ENCODE results near the gene MDFIC.

Gene MDFIC

GRCh38 chr7:114916261-114916892 is 5.5 kb upstream of the MDFIC start:
- DNase-seq (ENCODE audit: low read depth, low spot score): no peak
- TF ChIP-seq SUZ12 (IDR thresholded peaks at IDR 0.05; ENCODE audit: extremely low read depth, insufficient read depth, insufficient read length): no peak
- Histone ChIP-seq H3K36me3 (ENCODE audit: insufficient read depth, insufficient read length, low read length) (no peaks in the 10 kb centered on the region), H3K9me3 (ENCODE audit: insufficient read depth, low read length) (no peaks in the 10 kb centered on the region), H3K4me1 (ENCODE audit: insufficient read depth, insufficient read length) (no peaks in the 10 kb centered on the region), H3K27me3 (ENCODE audit: insufficient read depth, insufficient read length) (peaks cover 3% of the 10 kb centered on the region), H3K4me3 (ENCODE audit: insufficient read length, low read depth) (no peak overlapping the region), H3K9ac (ENCODE audit: insufficient read length, low read depth) (no peak overlapping the region)

- Histone ChIP-seq H3K9ac (ENCODE audit: insufficient read length, low read depth) (no peak overlapping the region), H3K27me3 (ENCODE audit: insufficient read depth, insufficient read length) (peaks cover 5% of the 10 kb centered on the region), H3K4me1 (ENCODE audit: insufficient read depth, insufficient read length) (no peaks in the 10 kb centered on the region), H3K4me3 (ENCODE audit: insufficient read length, low read depth) (no peak overlapping the region), H3K9me3 (ENCODE audit: insufficient read depth, low read length) (no peaks in the 10 kb centered on the region), H3K36me3 (ENCODE audit: insufficient read depth, insufficient read length, low read length) (no peaks in the 10 kb centered on the region)
- DNase-seq (ENCODE audit: low read depth, low spot score): no peak
- TF ChIP-seq YY1 (IDR thresholded peaks at IDR 0.05; ENCODE audit: insufficient read depth, insufficient read length) (no peak), ZNF274 (IDR thresholded peaks at IDR 0.05; ENCODE audit: low read depth, low read length) (no peak), SUZ12 (IDR thresholded peaks at IDR 0.05; ENCODE audit: extremely low read depth, insufficient read depth, insufficient read length) (no peak)
These were observed 4.6 kb upstream of the MDFIC start for GRCh38 chr7:114917211-114917839.

- Histone ChIP-seq H3K27me3 (ENCODE audit: insufficient read depth, insufficient read length) (peaks cover 5% of the 10 kb centered on the region), H3K4me3 (ENCODE audit: insufficient read length, low read depth) (no peak overlapping the region), H3K4me1 (ENCODE audit: insufficient read depth, insufficient read length) (no peaks in the 10 kb centered on the region), H3K36me3 (ENCODE audit: insufficient read depth, insufficient read length, low read length) (no peaks in the 10 kb centered on the region), H3K9ac (ENCODE audit: insufficient read length, low read depth) (no peak overlapping the region), H3K9me3 (ENCODE audit: insufficient read depth, low read length) (no peaks in the 10 kb centered on the region)
- no peak for DNase-seq (ENCODE audit: low read depth, low spot score)
- TF ChIP-seq SUZ12 (IDR thresholded peaks at IDR 0.05; ENCODE audit: extremely low read depth, insufficient read depth, insufficient read length): no peak
- no peak for TF ChIP-seq YY1 (IDR thresholded peaks at IDR 0.05; ENCODE audit: insufficient read depth, insufficient read length)
- no peak for TF ChIP-seq ZNF274 (IDR thresholded peaks at IDR 0.05; ENCODE audit: low read depth, low read length)
These were observed 2.3 kb upstream of the MDFIC start for GRCh38 chr7:114919587-114919986.

GRCh38 chr7:114921631-114922025 is 266 bp upstream of the MDFIC start:
- DNase-seq (ENCODE audit: low read depth, low spot score): no peak
- Histone ChIP-seq H3K27me3 (ENCODE audit: insufficient read depth, insufficient read length) (peaks cover 5% of the 10 kb centered on the region), H3K9ac (ENCODE audit: insufficient read length, low read depth) (peak overlapping the region; percentile 71), H3K36me3 (ENCODE audit: insufficient read depth, insufficient read length, low read length) (peaks cover 2% of the 10 kb centered on the region), H3K4me3 (ENCODE audit: insufficient read length, low read depth) (peak overlapping the region; percentile 56), H3K9me3 (ENCODE audit: insufficient read depth, low read length) (no peaks in the 10 kb centered on the region), H3K4me1 (ENCODE audit: insufficient read depth, insufficient read length) (no peaks in the 10 kb centered on the region)
- TF ChIP-seq ZNF274 (IDR thresholded peaks at IDR 0.05; ENCODE audit: low read depth, low read length): no peak
- no peak for TF ChIP-seq YY1 (IDR thresholded peaks at IDR 0.05; ENCODE audit: insufficient read depth, insufficient read length)
- no peak for TF ChIP-seq SUZ12 (IDR thresholded peaks at IDR 0.05; ENCODE audit: extremely low read depth, insufficient read depth, insufficient read length)

- Histone ChIP-seq H3K9me3 (ENCODE audit: insufficient read depth, low read length) (no peaks in the 10 kb centered on the region), H3K9ac (ENCODE audit: insufficient read length, low read depth) (peak overlapping the region; percentile 71), H3K36me3 (ENCODE audit: insufficient read depth, insufficient read length, low read length) (peaks cover 2% of the 10 kb centered on the region), H3K4me3 (ENCODE audit: insufficient read length, low read depth) (peak overlapping the region; percentile 56), H3K27me3 (ENCODE audit: insufficient read depth, insufficient read length) (peaks cover 5% of the 10 kb centered on the region), H3K4me1 (ENCODE audit: insufficient read depth, insufficient read length) (no peaks in the 10 kb centered on the region)
- DNase-seq (ENCODE audit: low read depth, low spot score): no peak
- no peak for TF ChIP-seq YY1 (IDR thresholded peaks at IDR 0.05; ENCODE audit: insufficient read depth, insufficient read length)
- TF ChIP-seq ZNF274 (IDR thresholded peaks at IDR 0.05; ENCODE audit: low read depth, low read length): no peak
- TF ChIP-seq SUZ12 (IDR thresholded peaks at IDR 0.05; ENCODE audit: extremely low read depth, insufficient read depth, insufficient read length): no peak
These were observed 933 bp downstream of the MDFIC start for GRCh38 chr7:114922652-114923402.

GRCh38 chr7:114923403-114923713 is 1.5 kb downstream of the MDFIC start:
- DNase-seq (ENCODE audit: low read depth, low spot score): no peak
- Histone ChIP-seq H3K9me3 (ENCODE audit: insufficient read depth, low read length) (no peaks in the 10 kb centered on the region), H3K4me3 (ENCODE audit: insufficient read length, low read depth) (peak overlapping the region; percentile 56), H3K4me1 (ENCODE audit: insufficient read depth, insufficient read length) (no peaks in the 10 kb centered on the region), H3K9ac (ENCODE audit: insufficient read length, low read depth) (peak overlapping the region; percentile 71), H3K36me3 (ENCODE audit: insufficient read depth, insufficient read length, low read length) (peaks cover 2% of the 10 kb centered on the region), H3K27me3 (ENCODE audit: insufficient read depth, insufficient read length) (peaks cover 5% of the 10 kb centered on the region)
- TF ChIP-seq SUZ12 (IDR thresholded peaks at IDR 0.05; ENCODE audit: extremely low read depth, insufficient read depth, insufficient read length) (no peak), ZNF274 (IDR thresholded peaks at IDR 0.05; ENCODE audit: low read depth, low read length) (no peak), YY1 (IDR thresholded peaks at IDR 0.05; ENCODE audit: insufficient read depth, insufficient read length) (no peak)

GRCh38 chr7:114924038-114924712 is 2.3 kb downstream of the MDFIC start:
- no peaks in the 10 kb centered on the region for H3K9me3 ChIP-seq (ENCODE audit: insufficient read depth, low read length)
- H3K9ac ChIP-seq (ENCODE audit: insufficient read length, low read depth): no peak overlapping the region
- TF ChIP-seq YY1 (IDR thresholded peaks at IDR 0.05; ENCODE audit: insufficient read depth, insufficient read length): no peak
- no peak for TF ChIP-seq SUZ12 (IDR thresholded peaks at IDR 0.05; ENCODE audit: extremely low read depth, insufficient read depth, insufficient read length)
- TF ChIP-seq ZNF274 (IDR thresholded peaks at IDR 0.05; ENCODE audit: low read depth, low read length): no peak
- DNase-seq (ENCODE audit: low read depth, low spot score): no peak
- peaks cover 2% of the 10 kb centered on the region for H3K36me3 ChIP-seq (ENCODE audit: insufficient read depth, insufficient read length, low read length)
- H3K4me3 ChIP-seq (ENCODE audit: insufficient read length, low read depth): no peak overlapping the region
- peaks cover 5% of the 10 kb centered on the region for H3K27me3 ChIP-seq (ENCODE audit: insufficient read depth, insufficient read length)
- H3K4me1 ChIP-seq (ENCODE audit: insufficient read depth, insufficient read length): no peaks in the 10 kb centered on the region
